IMR-90 (cell line): ENCODE measurements around the gene KRCC1. TPM values are rescaled to one million over a fixed set of nuclear protein-coding genes. Genes with fewer than 3 reads are reported as not detected.

Experiments
- ATAC-seq: fragments of 200-7000 bp; cut with Tn5 transposase; 2 replicates; pipeline ENCODE4 v1.9.1; 2020; ENCODE audit warnings: low read depth, mild to moderate bottlenecking, moderate library complexity
- BruUV-seq: library from RNA; stranded (reverse); fragments of 400-500 nt; replicated peaks from 2 replicates; lab custom pipeline; 2021; lab: Mats Ljungman, UMichigan
- CTCF ChIA-PET: fragments of 300-600 bp; formaldehyde crosslinking; extraction: SDS; loops from one replicate; lab custom pipeline; 2021; ENCODE audit warnings: antibody characterized with exemption; lab: Yijun Ruan, JAX
- POLR2A ChIA-PET: fragments of 300-600 bp; sonication (Branson Sonifier 250); formaldehyde crosslinking; loops from one replicate; lab custom pipeline; 2022; ENCODE audit warnings: antibody characterized with exemption; ENCODE audit not compliant: unreplicated experiment; lab: Charles Lee
- DNase-seq: peaks from one replicate; pipeline ENCODE4 v3.0.0; 2013
- H2AFZ ChIP-seq: replicated peaks from 2 replicates; pipeline ENCODE3; 2013; ENCODE audit warnings: low read length, mild to moderate bottlenecking; ENCODE audit not compliant: poor library complexity
- H2AK5ac ChIP-seq: 2 replicates; pipeline ENCODE4 v1.6.1; 2013; ENCODE audit warnings: low read depth, low read length, inconsistent platforms
- H2AK9ac ChIP-seq: replicated peaks from 2 replicates; pipeline ENCODE3; 2013; ENCODE audit warnings: mild to moderate bottlenecking, low read depth, low read length, moderate library complexity; ENCODE audit not compliant: poor library complexity
- H2BK120ac ChIP-seq: 2 replicates; pipeline ENCODE4 v1.6.1; 2013; ENCODE audit warnings: low read depth, low read length, inconsistent platforms
- H2BK15ac ChIP-seq: 3 replicates; pipeline ENCODE4 v1.6.1; 2013; ENCODE audit warnings: low read depth, low read length, inconsistent platforms
- H2BK20ac ChIP-seq: 2 replicates; pipeline ENCODE4 v1.6.1; 2013; ENCODE audit warnings: low read depth, mild to moderate bottlenecking, inconsistent platforms, low read length, moderate library complexity
- H2BK5ac ChIP-seq: 2 replicates; pipeline ENCODE4 v1.6.1; 2013; ENCODE audit warnings: mild to moderate bottlenecking, low read depth, low read length, inconsistent platforms; ENCODE audit not compliant: poor library complexity, severe bottlenecking
- H3K14ac ChIP-seq: replicated peaks from 2 replicates; pipeline ENCODE4 v1.6.1; 2013; ENCODE audit warnings: low read depth, low read length, inconsistent platforms
- H3K18ac ChIP-seq: 2 replicates; pipeline ENCODE4 v1.6.1; 2013; ENCODE audit warnings: low read depth, low read length, control low read depth
- H3K23ac ChIP-seq: 2 replicates; pipeline ENCODE4 v1.6.1; 2013; ENCODE audit warnings: low read depth, low read length, inconsistent platforms
- H3K27ac ChIP-seq: 2 replicates; pipeline ENCODE4 v1.5.1; 2013; ENCODE audit warnings: mild to moderate bottlenecking, control low read depth, low read length; ENCODE audit not compliant: insufficient read depth
- H3K27me3 ChIP-seq: 2 replicates; pipeline ENCODE4 v1.6.1; 2013; ENCODE audit warnings: low read length; ENCODE audit not compliant: control insufficient read depth, insufficient read depth
- H3K36me3 ChIP-seq: 2 replicates; pipeline ENCODE4 v1.6.1; 2013; ENCODE audit warnings: low read length, mixed read lengths; ENCODE audit not compliant: control insufficient read depth, insufficient read depth
- H3K4ac ChIP-seq: 2 replicates; pipeline ENCODE4 v1.6.1; 2013; ENCODE audit warnings: low read depth, low read length, inconsistent platforms
- H3K4me1 ChIP-seq: 2 replicates; pipeline ENCODE4 v1.6.1; 2013; ENCODE audit warnings: low read length, mixed read lengths; ENCODE audit not compliant: control insufficient read depth, insufficient read depth
- H3K4me2 ChIP-seq: 2 replicates; pipeline ENCODE4 v1.6.1; 2013; ENCODE audit warnings: low read depth, mild to moderate bottlenecking, control low read depth, low read length, moderate library complexity
- H3K4me3 ChIP-seq: 2 replicates; pipeline ENCODE4 v1.5.1; 2013; ENCODE audit warnings: low read depth, mild to moderate bottlenecking, control low read depth, low read length, moderate library complexity; ENCODE audit not compliant: insufficient read depth
- H3K56ac ChIP-seq: 2 replicates; pipeline ENCODE4 v1.6.1; 2013; ENCODE audit warnings: low read length, inconsistent platforms; ENCODE audit not compliant: insufficient read depth; ENCODE audit errors: extremely low read depth
- H3K79me1 ChIP-seq, 2 experiments: 2 replicates each; pipeline ENCODE4 v1.6.1; 2013; ENCODE audit warnings: low read length in 2 of 2, inconsistent platforms in 1 of 2, low read depth in 1 of 2
- H3K9ac ChIP-seq: 2 replicates; pipeline ENCODE4 v1.6.1; 2013; ENCODE audit warnings: low read depth, low read length, control low read depth
- H3K9me1 ChIP-seq: 2 replicates; pipeline ENCODE4 v1.6.1; 2013; ENCODE audit warnings: low read length, inconsistent platforms; ENCODE audit not compliant: insufficient read depth
- H3K9me3 ChIP-seq: 2 replicates; pipeline ENCODE4 v1.6.1; 2013; ENCODE audit warnings: low read length; ENCODE audit not compliant: control insufficient read depth, insufficient read depth
- H4K20me1 ChIP-seq: 2 replicates; pipeline ENCODE4 v1.6.1; 2013; ENCODE audit warnings: low read length, inconsistent platforms; ENCODE audit not compliant: insufficient read depth
- H4K5ac ChIP-seq: 2 replicates; pipeline ENCODE4 v1.6.1; 2013; ENCODE audit warnings: mild to moderate bottlenecking, low read depth, low read length, control low read depth
- H4K8ac ChIP-seq, 2 experiments: 2 replicates each; pipeline ENCODE4 v1.6.1; 2013; ENCODE audit warnings: low read depth in 2 of 2, low read length in 2 of 2, control low read depth in 1 of 2, inconsistent platforms in 1 of 2
- H4K91ac ChIP-seq: 2 replicates; pipeline ENCODE4 v1.6.1; 2013; ENCODE audit warnings: low read depth, low read length, inconsistent platforms; ENCODE audit not compliant: insufficient read depth
- CHD1 ChIP-seq: IDR thresholded peaks from 2 replicates; pipeline ENCODE4 v1.6.1; 2012; ENCODE audit warnings: low read depth, low read length, improper control_type of control experiment
- MXI1 ChIP-seq: IDR thresholded peaks from 2 replicates; pipeline ENCODE4 v1.6.1; 2012; ENCODE audit warnings: low read depth, mild to moderate bottlenecking, low read length, moderate library complexity, borderline replicate concordance
- NFE2L2 ChIP-seq: fragments of 150-350 bp; IDR thresholded peaks from 2 replicates; pipeline ENCODE4 v1.6.1; 2016; ENCODE audit warnings: low read depth, mild to moderate bottlenecking, low read length
- POLR2A ChIP-seq: IDR thresholded peaks from 2 replicates; pipeline ENCODE4 v1.6.1; 2012; ENCODE audit warnings: mild to moderate bottlenecking, low read depth, low read length
- RCOR1 ChIP-seq: IDR thresholded peaks from 2 replicates; pipeline ENCODE4 v1.6.1; 2012; ENCODE audit warnings: mild to moderate bottlenecking, low read length, improper control_type of control experiment; ENCODE audit not compliant: insufficient replicate concordance
- SMC3 ChIP-seq: fragments of 150-350 bp; IDR thresholded peaks from 2 replicates; pipeline ENCODE4 v1.6.1; 2016; ENCODE audit warnings: low read depth, mild to moderate bottlenecking, antibody characterized with exemption, low read length, moderate library complexity
- dilution Hi-C: fragments of 300-500 bp; cut with HindIII; formaldehyde crosslinking; loops from one replicate; pipeline ENCODE4 v1.14.3; 2018; ENCODE audit warnings: low sequenced_read_pairs; ENCODE audit not compliant: unreplicated experiment
- in situ Hi-C: fragments of 300-500 bp; cut with MboI; formaldehyde crosslinking; loops from 3 replicates; pipeline ENCODE4 v1.14.3; 2019; ENCODE audit warnings: low sequenced_read_pairs, inconsistent platforms, mixed read lengths
- intact Hi-C: fragments of 100-400 bp; cut with micrococcal nuclease; formaldehyde crosslinking; loops from 2 replicates; pipeline ENCODE4 v1.10.0; 2022
- polyA plus RNA-seq, 3 experiments: library from polyadenylated mRNA; depleted of rRNA; stranded (reverse); fragments of >200 nt; gene quantifications; 2 replicates each; pipeline ENCODE4 v1.2.3, GENCODE V29; 2012; ENCODE audit warnings: low replicate concordance in 1 of 3
- total RNA-seq: library from RNA; depleted of rRNA; stranded (reverse); fragments of >200 nt; gene quantifications from 2 replicates; pipeline ENCODE4 v1.2.3, GENCODE V29; 2012

Gene KRCC1
- total and polyA plus RNA-seq, 2 of the 4 experiments (the other 2 are of a cell fraction): 14.3 to 16.5 TPM

- intact Hi-C loops (no loop called here), dilution Hi-C loops (no loop called here), in situ Hi-C loops (no loop called here)
- H3K27me3 ChIP-seq: no peaks in the 10 kb centered on the region
- no peak overlapping the region for H2BK120ac ChIP-seq
- no peak overlapping the region for H3K14ac ChIP-seq
- no peak overlapping the region for H2BK20ac ChIP-seq
- H4K20me1 ChIP-seq: peaks cover 4% of the 10 kb centered on the region; the same call in 1 of the 2 replicates
- H3K9ac ChIP-seq: no peak overlapping the region
- BruUV-seq: no TSS peak
- H3K4me3 ChIP-seq: no peak overlapping the region
- no peak overlapping the region for H3K56ac ChIP-seq
- no peak overlapping the region for H3K4ac ChIP-seq
- H2BK5ac ChIP-seq: peak overlapping the region; percentile 56
- no peaks in the 10 kb centered on the region for H3K9me3 ChIP-seq
- peaks cover 14% of the 10 kb centered on the region for H3K36me3 ChIP-seq
- CTCF ChIA-PET: interaction anchor here (0.8 kb wide), 1 partner anchor 35 kb away, joined by 3 read pairs; no protein-coding TSS in a partner anchor
- H3K9me1 ChIP-seq: 0 out of 2 replicates have a peak, but pooled peaks cover 2% of the 10 kb centered on the region
- peaks cover 28 to 29% of the 10 kb centered on the region in 2 experiments for H3K79me1 ChIP-seq
- H4K8ac ChIP-seq: no peak overlapping the region; a peak in 1 of 4 replicates
- H3K4me2 ChIP-seq: no peak overlapping the region
- peaks cover 2% of the 10 kb centered on the region; the same call in 1 of the 2 replicates for H3K4me1 ChIP-seq
- TF ChIP-seq POLR2A (no peak), RCOR1 (no peak), MXI1 (no peak), CHD1 (no peak), SMC3 (no peak), NFE2L2 (no peak)
- H3K18ac ChIP-seq: no peak overlapping the region
- no peak overlapping the region for H3K23ac ChIP-seq
- no peak overlapping the region for H4K91ac ChIP-seq
- ATAC-seq (no peak), DNase-seq (no peak)
- POLR2A ChIA-PET: no interaction called here
- H2BK15ac ChIP-seq: no peak overlapping the region
- no peak overlapping the region for H3K27ac ChIP-seq
- no peak overlapping the region for H4K5ac ChIP-seq
- no peak overlapping the region for H2AK5ac ChIP-seq
- H2AFZ ChIP-seq: no peak overlapping the region
- no peak overlapping the region for H2AK9ac ChIP-seq
These were observed 19.0 kb downstream of the KRCC1 start for GRCh38 chr2:88036606-88037005.
